ENCODE results near the gene PTK6.

GRCh38 chr20:63495741-63496595 is 41.2 kb downstream of the PTK6 start:
- TF ChIP-seq GABPA (IDR thresholded peaks at IDR 0.05; ENCODE audit: low read depth) (no peak), CTCF (IDR thresholded peaks at IDR 0.05; ENCODE audit: insufficient read depth, low read length) (peak; percentile 64), POLR2AphosphoS5 (IDR thresholded peaks at IDR 0.05; ENCODE audit: low read depth) (no peak), REST (IDR thresholded peaks at IDR 0.05; ENCODE audit: insufficient replicate concordance, low read depth) (no peak)
